Measurements from ENCODE around the gene KLHL3.

Gene KLHL3

GRCh38 chr5:137619191-137619870 is 116.6 kb downstream of the KLHL3 start:
- Histone ChIP-seq H3K9me3 (ENCODE audit: insufficient read depth, low read depth, low read length) (no peaks in the 10 kb centered on the region), H3K4me1 (ENCODE audit: insufficient read depth, low read length) (no peaks in the 10 kb centered on the region), H3K9ac (ENCODE audit: low read depth, low read length) (no peak overlapping the region), H3K27ac (ENCODE audit: low read depth, low read length) (no peak overlapping the region), H3K4me3 (ENCODE audit: low read length) (no peak overlapping the region), H3K36me3 (ENCODE audit: insufficient read depth, low read length) (no peaks in the 10 kb centered on the region; the same call in 1 of the 2 replicates), H3K27me3 (ENCODE audit: insufficient read depth, low read length) (no peaks in the 10 kb centered on the region)
- 94% methylated on average over 12 of the region's 12 CpGs for WGBS

GRCh38 chr5:137618476-137618875 is 117.4 kb downstream of the KLHL3 start:
- 93% methylated on average over 4 of the region's 7 CpGs for WGBS
- Histone ChIP-seq H3K4me3 (ENCODE audit: low read length) (no peak overlapping the region), H3K4me1 (ENCODE audit: insufficient read depth, low read length) (no peaks in the 10 kb centered on the region)

GRCh38 chr5:137617528-137618205 is 118.2 kb downstream of the KLHL3 start:
- Histone ChIP-seq H3K9me3 (ENCODE audit: insufficient read depth, low read depth, low read length) (no peaks in the 10 kb centered on the region), H3K9ac (ENCODE audit: low read depth, low read length) (no peak overlapping the region), H3K4me1 (ENCODE audit: insufficient read depth, low read length) (no peaks in the 10 kb centered on the region), H3K27me3 (ENCODE audit: insufficient read depth, low read length) (no peaks in the 10 kb centered on the region), H3K27ac (ENCODE audit: low read depth, low read length) (no peak overlapping the region), H3K4me3 (ENCODE audit: low read length) (no peak overlapping the region), H3K36me3 (ENCODE audit: insufficient read depth, low read length) (no peaks in the 10 kb centered on the region; the same call in 1 of the 2 replicates)
- 98% methylated on average over 7 of the region's 7 CpGs for WGBS

More at GRCh38 chr5:137618476-137618875, 117.4 kb downstream of the KLHL3 start:
- Histone ChIP-seq H3K27me3 (ENCODE audit: insufficient read depth, low read length) (no peaks in the 10 kb centered on the region), H3K27ac (ENCODE audit: low read depth, low read length) (no peak overlapping the region), H3K36me3 (ENCODE audit: insufficient read depth, low read length) (no peaks in the 10 kb centered on the region; the same call in 1 of the 2 replicates), H3K9me3 (ENCODE audit: insufficient read depth, low read depth, low read length) (no peaks in the 10 kb centered on the region), H3K9ac (ENCODE audit: low read depth, low read length) (no peak overlapping the region)

- H3K36me3 ChIP-seq (ENCODE audit: insufficient read depth, low read length), result no peaks in the 10 kb centered on the region
- H3K4me1 ChIP-seq (ENCODE audit: insufficient read depth, low read length), result no peaks in the 10 kb centered on the region
- H3K27ac ChIP-seq (ENCODE audit: low read depth, low read length), result no peak overlapping the region
- WGBS, result 82% methylated on average over 5 of the region's 5 CpGs
- no peak overlapping the region for H3K9ac ChIP-seq (ENCODE audit: low read depth, low read length)
- no peaks in the 10 kb centered on the region for H3K27me3 ChIP-seq (ENCODE audit: insufficient read depth, low read length)
- no peaks in the 10 kb centered on the region for H3K9me3 ChIP-seq (ENCODE audit: insufficient read depth, low read depth, low read length)
- no peak overlapping the region for H3K4me3 ChIP-seq (ENCODE audit: low read length)
Observed at GRCh38 chr5:137616046-137616445, 119.8 kb downstream of the KLHL3 start.

- Histone ChIP-seq H3K9ac (ENCODE audit: low read depth, low read length) (no peak overlapping the region), H3K4me1 (ENCODE audit: insufficient read depth, low read length) (no peaks in the 10 kb centered on the region), H3K9me3 (ENCODE audit: insufficient read depth, low read depth, low read length) (no peaks in the 10 kb centered on the region), H3K36me3 (ENCODE audit: insufficient read depth, low read length) (no peaks in the 10 kb centered on the region), H3K27ac (ENCODE audit: low read depth, low read length) (no peak overlapping the region), H3K4me3 (ENCODE audit: low read length) (no peak overlapping the region), H3K27me3 (ENCODE audit: insufficient read depth, low read length) (no peaks in the 10 kb centered on the region)
- 87% methylated on average over 4 of the region's 5 CpGs for WGBS
Observed at GRCh38 chr5:137615171-137615775, 120.6 kb downstream of the KLHL3 start.

- Histone ChIP-seq H3K36me3 (ENCODE audit: insufficient read depth, low read length) (no peaks in the 10 kb centered on the region), H3K4me1 (ENCODE audit: insufficient read depth, low read length) (no peaks in the 10 kb centered on the region), H3K4me3 (ENCODE audit: low read length) (no peak overlapping the region), H3K9me3 (ENCODE audit: insufficient read depth, low read depth, low read length) (no peaks in the 10 kb centered on the region), H3K27ac (ENCODE audit: low read depth, low read length) (no peak overlapping the region), H3K27me3 (ENCODE audit: insufficient read depth, low read length) (no peaks in the 10 kb centered on the region), H3K9ac (ENCODE audit: low read depth, low read length) (no peak overlapping the region)
- 89% methylated on average over 7 of the region's 7 CpGs for WGBS
Observed at GRCh38 chr5:137613554-137614265, 122.2 kb downstream of the KLHL3 start.

- H3K36me3 ChIP-seq (ENCODE audit: insufficient read depth, low read length), result no peaks in the 10 kb centered on the region
- H3K9ac ChIP-seq (ENCODE audit: low read depth, low read length), result no peak overlapping the region
- no peak overlapping the region for H3K27ac ChIP-seq (ENCODE audit: low read depth, low read length)
- H3K27me3 ChIP-seq (ENCODE audit: insufficient read depth, low read length), result no peaks in the 10 kb centered on the region
- H3K4me3 ChIP-seq (ENCODE audit: low read length), result no peak overlapping the region
- no peaks in the 10 kb centered on the region for H3K4me1 ChIP-seq (ENCODE audit: insufficient read depth, low read length)
- H3K9me3 ChIP-seq (ENCODE audit: insufficient read depth, low read depth, low read length), result no peaks in the 10 kb centered on the region
Observed at GRCh38 chr5:137612576-137612975, 123.3 kb downstream of the KLHL3 start.

GRCh38 chr5:137611794-137612435 is 124.0 kb downstream of the KLHL3 start:
- WGBS, result 91% methylated on average over 9 of the region's 9 CpGs
- no peaks in the 10 kb centered on the region for H3K36me3 ChIP-seq (ENCODE audit: insufficient read depth, low read length)
- H3K9ac ChIP-seq (ENCODE audit: low read depth, low read length), result no peak overlapping the region
- no peaks in the 10 kb centered on the region for H3K27me3 ChIP-seq (ENCODE audit: insufficient read depth, low read length)
- H3K4me3 ChIP-seq (ENCODE audit: low read length), result no peak overlapping the region
- H3K9me3 ChIP-seq (ENCODE audit: insufficient read depth, low read depth, low read length), result no peaks in the 10 kb centered on the region
- H3K27ac ChIP-seq (ENCODE audit: low read depth, low read length), result no peak overlapping the region
- H3K4me1 ChIP-seq (ENCODE audit: insufficient read depth, low read length), result no peaks in the 10 kb centered on the region

- no peaks in the 10 kb centered on the region for H3K4me1 ChIP-seq (ENCODE audit: insufficient read depth, low read length)
- WGBS, result 94% methylated on average over 4 of the region's 4 CpGs
- no peaks in the 10 kb centered on the region for H3K36me3 ChIP-seq (ENCODE audit: insufficient read depth, low read length)
- H3K27ac ChIP-seq (ENCODE audit: low read depth, low read length), result no peak overlapping the region
- no peak overlapping the region for H3K4me3 ChIP-seq (ENCODE audit: low read length)
- H3K9ac ChIP-seq (ENCODE audit: low read depth, low read length), result no peak overlapping the region
- H3K27me3 ChIP-seq (ENCODE audit: insufficient read depth, low read length), result no peaks in the 10 kb centered on the region
- H3K9me3 ChIP-seq (ENCODE audit: insufficient read depth, low read depth, low read length), result no peaks in the 10 kb centered on the region
Observed at GRCh38 chr5:137611011-137611580, 124.8 kb downstream of the KLHL3 start.

GRCh38 chr5:137610598-137610997 is 125.3 kb downstream of the KLHL3 start:
- 91% methylated on average over 4 of the region's 4 CpGs for WGBS
- Histone ChIP-seq H3K4me1 (ENCODE audit: insufficient read depth, low read length) (no peaks in the 10 kb centered on the region), H3K9me3 (ENCODE audit: insufficient read depth, low read depth, low read length) (no peaks in the 10 kb centered on the region), H3K4me3 (ENCODE audit: low read length) (no peak overlapping the region), H3K9ac (ENCODE audit: low read depth, low read length) (no peak overlapping the region), H3K27me3 (ENCODE audit: insufficient read depth, low read length) (no peaks in the 10 kb centered on the region), H3K27ac (ENCODE audit: low read depth, low read length) (no peak overlapping the region), H3K36me3 (ENCODE audit: insufficient read depth, low read length) (no peaks in the 10 kb centered on the region)

Data from HUES64 (cell line).